NCI-H2227 treated with DMSO at 0.1 percent for 48 hours (cell line): Measurements from ENCODE around the gene CHAD.
A peak's percentile ranks its signal among the peaks of the same experiment; 100 is the strongest.

Experiments used
- DNase-seq: peaks from one replicate; lab custom pipeline; 2025; lab: John Stamatoyannopoulos, UW

Gene CHAD

GRCh38 chr17:50458270-50458669 lies 10.4 kb downstream of the CHAD start:
- no peak for DNase-seq

GRCh38 chr17:50457621-50458020 lies 11.1 kb downstream of the CHAD start:
- DNase-seq: no peak

GRCh38 chr17:50453901-50454300 lies 14.8 kb downstream of the CHAD start:
- DNase-seq: no peak

GRCh38 chr17:50452630-50453300 lies 15.9 kb downstream of the CHAD start:
- DNase-seq: no peak

GRCh38 chr17:50451943-50452629 lies 16.6 kb downstream of the CHAD start:
- no peak for DNase-seq

GRCh38 chr17:50448643-50449042 lies 20.0 kb downstream of the CHAD start:
- DNase-seq: no peak

GRCh38 chr17:50447870-50448595 lies 20.6 kb downstream of the CHAD start:
- no peak for DNase-seq

- no peak for DNase-seq
These were observed 22.9 kb downstream of the CHAD start for GRCh38 chr17:50445730-50446325.

GRCh38 chr17:50444841-50445715 lies 23.6 kb downstream of the CHAD start:
- no peak for DNase-seq

GRCh38 chr17:50443505-50443974 lies 25.1 kb downstream of the CHAD start:
- DNase-seq: peak; percentile 53

- DNase-seq: no peak
These were observed 27.5 kb downstream of the CHAD start for GRCh38 chr17:50440838-50441829.

GRCh38 chr17:50440172-50440837 lies 28.4 kb downstream of the CHAD start:
- DNase-seq: no peak

- DNase-seq: no peak
These were observed 29.7 kb downstream of the CHAD start for GRCh38 chr17:50439008-50439407.

- no peak for DNase-seq
These were observed 31.3 kb downstream of the CHAD start for GRCh38 chr17:50437409-50437808.

GRCh38 chr17:50432125-50432762 lies 36.4 kb downstream of the CHAD start:
- DNase-seq: no peak

- no peak for DNase-seq
These were observed 37.7 kb downstream of the CHAD start for GRCh38 chr17:50430821-50431618.

GRCh38 chr17:50429793-50430192 lies 38.9 kb downstream of the CHAD start:
- DNase-seq: no peak

GRCh38 chr17:50428831-50429424 lies 39.8 kb downstream of the CHAD start:
- no peak for DNase-seq
